ENCODE measurements around the gene MTG1. TPM values are rescaled to one million over a fixed set of nuclear protein-coding genes. Genes with fewer than 3 reads are reported as not detected.

The MTG1 gene
- total and polyA plus RNA-seq, 2 experiments from 2014 or later: 45.7 to 68.6 TPM

DNA sequence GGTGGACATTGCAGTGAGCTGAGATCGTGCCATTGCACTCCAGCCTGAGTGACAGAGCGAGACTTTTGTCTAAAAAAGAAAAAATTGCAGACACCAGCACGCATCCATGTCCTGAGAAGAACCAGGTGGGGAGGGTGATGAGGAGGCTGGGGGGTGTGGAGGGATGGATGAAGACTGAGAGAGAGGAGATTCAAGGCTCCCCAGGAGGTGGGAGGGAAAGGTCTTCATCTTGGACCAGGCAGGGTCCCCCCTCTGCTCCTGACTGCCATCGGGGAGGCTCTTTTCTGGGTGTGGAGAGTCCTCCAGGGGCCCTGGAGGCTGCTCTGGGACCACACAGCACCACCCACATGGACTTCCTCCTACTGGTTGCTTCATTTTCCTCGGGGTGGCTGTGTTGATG lies 61.2 kb downstream of the MTG1 start (continued):
- TF ChIP-seq STAT1 (IDR thresholded peaks at IDR 0.05; ENCODE audit: unreplicated experiment) (no peak), CREB1 (CRISPR knock-in tag; IDR thresholded peaks at IDR 0.05; ENCODE audit: low read depth) (no peak)
- TF ChIP-seq, protein P1, sequence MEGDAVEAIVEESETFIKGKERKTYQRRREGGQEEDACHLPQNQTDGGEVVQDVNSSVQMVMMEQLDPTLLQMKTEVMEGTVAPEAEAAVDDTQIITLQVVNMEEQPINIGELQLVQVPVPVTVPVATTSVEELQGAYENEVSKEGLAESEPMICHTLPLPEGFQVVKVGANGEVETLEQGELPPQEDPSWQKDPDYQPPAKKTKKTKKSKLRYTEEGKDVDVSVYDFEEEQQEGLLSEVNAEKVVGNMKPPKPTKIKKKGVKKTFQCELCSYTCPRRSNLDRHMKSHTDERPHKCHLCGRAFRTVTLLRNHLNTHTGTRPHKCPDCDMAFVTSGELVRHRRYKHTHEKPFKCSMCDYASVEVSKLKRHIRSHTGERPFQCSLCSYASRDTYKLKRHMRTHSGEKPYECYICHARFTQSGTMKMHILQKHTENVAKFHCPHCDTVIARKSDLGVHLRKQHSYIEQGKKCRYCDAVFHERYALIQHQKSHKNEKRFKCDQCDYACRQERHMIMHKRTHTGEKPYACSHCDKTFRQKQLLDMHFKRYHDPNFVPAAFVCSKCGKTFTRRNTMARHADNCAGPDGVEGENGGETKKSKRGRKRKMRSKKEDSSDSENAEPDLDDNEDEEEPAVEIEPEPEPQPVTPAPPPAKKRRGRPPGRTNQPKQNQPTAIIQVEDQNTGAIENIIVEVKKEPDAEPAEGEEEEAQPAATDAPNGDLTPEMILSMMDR (conservative IDR thresholded peaks at IDR 0.05; ENCODE audit: low read depth in 2 of 2): no peak

DNA sequence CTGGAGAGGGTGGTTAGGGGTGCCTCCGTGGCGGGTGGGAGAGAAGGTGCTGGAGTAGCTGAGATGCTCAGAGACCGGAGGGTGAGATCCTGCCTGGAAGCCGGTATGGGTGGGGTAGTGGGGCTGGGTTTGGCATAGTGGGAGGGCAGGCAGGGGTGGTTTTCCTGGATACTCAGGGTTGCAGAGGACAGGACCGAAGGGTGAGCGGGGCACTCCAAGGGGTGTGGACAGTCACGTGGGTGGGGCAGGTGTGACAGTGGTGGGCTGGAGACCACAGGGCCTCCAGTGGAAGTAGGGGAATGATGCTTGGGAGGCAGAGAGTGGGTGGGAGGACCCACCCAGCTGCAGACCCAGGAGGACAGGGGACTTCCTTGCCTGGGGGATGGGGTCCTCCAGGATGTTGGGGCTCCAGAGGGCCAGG lies 61.7 kb downstream of the MTG1 start:
- Mint-ChIP-seq H3K4me1 (no peaks in the 10 kb centered on the region), H3K27me3 (ENCODE audit: insufficient read depth, low read depth, poor library complexity) (peaks cover 13% of the 10 kb centered on the region), H3K36me3 (ENCODE audit: low read depth) (0 out of 3 replicates have a peak, but pooled peaks cover 2% of the 10 kb centered on the region), H3K9me3 (peaks cover 60% of the 10 kb centered on the region), H3K4me3 (no peak overlapping the region), H3K27ac (no peak overlapping the region)
- Histone ChIP-seq H3K36me3 (ENCODE audit: insufficient read depth) (no peaks in the 10 kb centered on the region), H3K27me3 (ENCODE audit: insufficient read depth) (no peaks in the 10 kb centered on the region), H3K4me1 (ENCODE audit: insufficient read depth) (no peaks in the 10 kb centered on the region), H3K4me3 (no peak overlapping the region), H4K20me1 (replicated peaks; ENCODE audit: insufficient read depth) (no peaks in the 10 kb centered on the region), H3K27ac (ENCODE audit: low read depth) (no peak overlapping the region), H2AFZ (no peak overlapping the region), H3K79me2 (replicated peaks; ENCODE audit: insufficient read depth) (no peaks in the 10 kb centered on the region), H3K4me2 (no peak overlapping the region), H3K9me2 (ENCODE audit: insufficient read depth) (no peaks in the 10 kb centered on the region), H3F3A (replicated peaks; ENCODE audit: low read depth) (no peaks in the 10 kb centered on the region)
- TF ChIP-seq, protein P2, sequence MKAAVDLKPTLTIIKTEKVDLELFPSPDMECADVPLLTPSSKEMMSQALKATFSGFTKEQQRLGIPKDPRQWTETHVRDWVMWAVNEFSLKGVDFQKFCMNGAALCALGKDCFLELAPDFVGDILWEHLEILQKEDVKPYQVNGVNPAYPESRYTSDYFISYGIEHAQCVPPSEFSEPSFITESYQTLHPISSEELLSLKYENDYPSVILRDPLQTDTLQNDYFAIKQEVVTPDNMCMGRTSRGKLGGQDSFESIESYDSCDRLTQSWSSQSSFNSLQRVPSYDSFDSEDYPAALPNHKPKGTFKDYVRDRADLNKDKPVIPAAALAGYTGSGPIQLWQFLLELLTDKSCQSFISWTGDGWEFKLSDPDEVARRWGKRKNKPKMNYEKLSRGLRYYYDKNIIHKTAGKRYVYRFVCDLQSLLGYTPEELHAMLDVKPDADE (IDR thresholded peaks at IDR 0.05): no peak
- TF ChIP-seq STAT1 (IDR thresholded peaks at IDR 0.05; ENCODE audit: unreplicated experiment) (no peak), NANOG (IDR thresholded peaks at IDR 0.05; ENCODE audit: borderline replicate concordance) (no peak), JUNB (IDR thresholded peaks at IDR 0.05; ENCODE audit: unreplicated experiment) (no peak), CREB1 (CRISPR knock-in tag; IDR thresholded peaks at IDR 0.05; ENCODE audit: low read depth) (no peak)
- TF ChIP-seq, protein P3, sequence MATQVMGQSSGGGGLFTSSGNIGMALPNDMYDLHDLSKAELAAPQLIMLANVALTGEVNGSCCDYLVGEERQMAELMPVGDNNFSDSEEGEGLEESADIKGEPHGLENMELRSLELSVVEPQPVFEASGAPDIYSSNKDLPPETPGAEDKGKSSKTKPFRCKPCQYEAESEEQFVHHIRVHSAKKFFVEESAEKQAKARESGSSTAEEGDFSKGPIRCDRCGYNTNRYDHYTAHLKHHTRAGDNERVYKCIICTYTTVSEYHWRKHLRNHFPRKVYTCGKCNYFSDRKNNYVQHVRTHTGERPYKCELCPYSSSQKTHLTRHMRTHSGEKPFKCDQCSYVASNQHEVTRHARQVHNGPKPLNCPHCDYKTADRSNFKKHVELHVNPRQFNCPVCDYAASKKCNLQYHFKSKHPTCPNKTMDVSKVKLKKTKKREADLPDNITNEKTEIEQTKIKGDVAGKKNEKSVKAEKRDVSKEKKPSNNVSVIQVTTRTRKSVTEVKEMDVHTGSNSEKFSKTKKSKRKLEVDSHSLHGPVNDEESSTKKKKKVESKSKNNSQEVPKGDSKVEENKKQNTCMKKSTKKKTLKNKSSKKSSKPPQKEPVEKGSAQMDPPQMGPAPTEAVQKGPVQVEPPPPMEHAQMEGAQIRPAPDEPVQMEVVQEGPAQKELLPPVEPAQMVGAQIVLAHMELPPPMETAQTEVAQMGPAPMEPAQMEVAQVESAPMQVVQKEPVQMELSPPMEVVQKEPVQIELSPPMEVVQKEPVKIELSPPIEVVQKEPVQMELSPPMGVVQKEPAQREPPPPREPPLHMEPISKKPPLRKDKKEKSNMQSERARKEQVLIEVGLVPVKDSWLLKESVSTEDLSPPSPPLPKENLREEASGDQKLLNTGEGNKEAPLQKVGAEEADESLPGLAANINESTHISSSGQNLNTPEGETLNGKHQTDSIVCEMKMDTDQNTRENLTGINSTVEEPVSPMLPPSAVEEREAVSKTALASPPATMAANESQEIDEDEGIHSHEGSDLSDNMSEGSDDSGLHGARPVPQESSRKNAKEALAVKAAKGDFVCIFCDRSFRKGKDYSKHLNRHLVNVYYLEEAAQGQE (IDR thresholded peaks at IDR 0.05; ENCODE audit: unreplicated experiment): no peak
- DNase-seq (ENCODE audit: low spot score) (no peak), ATAC-seq (no peak)
